Astrocyte of the spinal cord (primary cell): ENCODE results near the gene ESYT2.

Experiments
- DNase-seq: peaks from one replicate; pipeline ENCODE4 v3.0.0; 2011; ENCODE audit warnings: low read depth, low spot score
- H3K4me3 ChIP-seq: 2 replicates; pipeline ENCODE4 v1.5.1; 2011; ENCODE audit warnings: low read depth, mild to moderate bottlenecking, low read length, moderate library complexity
- CTCF ChIP-seq: IDR thresholded peaks from 2 replicates; pipeline ENCODE4 v1.5.1; 2012; ENCODE audit warnings: low read depth, mild to moderate bottlenecking, low read length, inconsistent platforms
- in situ Hi-C: cut with HindIII; loops from 2 replicates; pipeline ENCODE4 v1.10.0; 2017; ENCODE audit warnings: low sequenced_read_pairs

Gene ESYT2

DNA sequence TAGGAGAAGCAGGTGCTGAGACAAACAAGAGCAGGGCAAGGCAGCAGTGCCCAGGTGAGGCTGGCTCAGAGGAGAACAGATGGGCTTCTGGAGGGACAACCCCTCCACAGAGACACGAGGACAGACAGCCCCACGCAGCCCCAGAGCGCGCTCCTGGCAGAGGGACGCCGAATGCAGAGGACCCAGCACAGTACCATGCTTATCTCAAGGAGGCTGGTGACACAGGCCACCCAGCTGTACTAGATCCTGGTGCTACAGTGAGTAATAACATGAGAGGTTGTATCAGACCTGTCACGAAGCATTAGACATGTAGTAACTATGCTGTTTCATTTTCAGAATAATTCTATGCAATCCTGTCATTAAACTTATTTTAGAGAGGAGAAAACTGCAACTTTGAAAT lies 64.3 kb downstream of the ESYT2 start:
- in situ Hi-C loops = no loop called here
- DNase-seq = no peak
- no peak overlapping the region for H3K4me3 ChIP-seq
- TF ChIP-seq CTCF = no peak

DNA sequence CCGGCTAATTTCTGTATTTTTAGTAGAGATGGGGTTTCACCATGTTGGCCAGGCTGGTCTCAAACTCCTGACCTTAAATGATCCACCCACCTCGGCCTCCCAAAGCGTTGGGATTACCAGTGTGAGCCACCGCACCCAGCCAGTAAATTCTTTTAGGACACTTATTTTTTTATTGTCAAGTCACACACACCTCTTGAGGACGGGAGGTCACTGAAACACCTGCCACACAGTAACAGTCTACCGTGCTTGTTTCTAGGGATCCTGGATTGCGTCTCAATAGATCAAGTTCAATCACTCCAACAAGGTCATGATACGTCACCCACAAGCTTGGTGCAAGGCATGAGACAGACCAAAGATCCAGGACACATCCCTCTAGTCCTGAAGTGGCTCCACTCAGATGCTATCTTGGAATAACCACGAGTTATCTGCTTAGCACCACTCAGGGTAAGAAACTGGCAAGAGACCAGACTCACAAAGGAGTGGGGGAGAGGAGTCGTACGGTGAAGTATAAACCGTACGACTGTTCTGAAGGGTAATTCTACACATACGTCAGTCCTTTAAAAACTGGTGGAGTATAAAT lies 65.8 kb downstream of the ESYT2 start:
- in situ Hi-C loops = no loop called here
- no peak for TF ChIP-seq CTCF
- DNase-seq = no peak
- no peak overlapping the region for H3K4me3 ChIP-seq

DNA sequence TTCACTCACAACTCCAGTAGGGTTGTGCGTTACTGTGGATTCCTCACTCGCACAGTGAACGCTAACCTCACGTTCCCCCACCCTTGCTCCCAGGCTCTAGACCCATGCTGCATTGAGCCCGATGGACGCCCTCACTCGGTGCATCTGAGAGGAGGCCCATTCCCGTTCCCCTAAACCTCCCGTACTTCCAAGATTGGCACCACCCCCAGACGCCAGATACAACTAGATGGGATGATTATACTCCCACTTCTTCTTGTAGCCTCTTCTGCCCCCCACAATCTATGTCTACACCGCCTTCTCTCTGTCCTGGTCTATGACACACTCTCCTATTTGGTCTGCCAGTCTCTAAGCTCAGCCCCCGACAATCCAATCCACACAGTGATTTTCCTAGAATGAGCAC lies 67.4 kb downstream of the ESYT2 start:
- in situ Hi-C loops = no loop called here
- no peak for DNase-seq
- no peak overlapping the region for H3K4me3 ChIP-seq
- no peak for TF ChIP-seq CTCF

DNA sequence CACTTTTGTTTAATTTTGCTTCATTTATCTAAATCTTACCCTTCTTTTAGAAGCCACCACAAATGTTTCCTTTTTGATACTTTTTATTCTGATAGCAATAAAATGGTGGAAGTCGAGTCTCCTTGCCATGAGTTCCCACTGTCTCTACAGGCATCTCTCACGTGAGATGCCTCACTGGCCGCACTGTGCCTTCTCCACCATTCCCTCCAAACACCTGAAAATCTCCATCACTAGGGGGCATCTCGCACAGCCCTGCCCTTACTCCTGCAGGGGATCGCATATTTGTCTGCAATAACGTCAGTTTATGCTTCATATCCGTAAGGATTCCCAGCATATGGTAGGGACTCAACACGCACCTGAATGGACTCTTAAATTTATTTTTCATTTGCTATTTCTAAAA lies 68.4 kb downstream of the ESYT2 start:
- DNase-seq = no peak
- peak; percentile 35 for TF ChIP-seq CTCF
- H3K4me3 ChIP-seq = no peak overlapping the region
- in situ Hi-C loops = no loop called here

DNA sequence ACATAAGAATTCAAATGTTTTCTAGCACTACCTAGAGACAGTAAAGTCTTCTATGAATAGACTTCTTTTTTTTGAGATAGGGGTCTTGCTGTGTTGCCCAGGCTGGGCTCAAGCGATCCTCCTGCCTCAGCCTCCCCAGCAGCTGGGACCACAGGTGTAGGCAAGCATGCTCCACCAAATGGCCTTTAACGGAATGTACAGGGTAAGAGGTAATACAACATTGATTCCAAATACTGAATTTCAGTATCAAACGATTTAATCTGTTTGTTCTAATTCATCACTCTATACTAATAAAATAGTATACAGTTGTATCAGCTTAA lies 68.9 kb downstream of the ESYT2 start:
- H3K4me3 ChIP-seq = no peak overlapping the region
- in situ Hi-C loops = no loop called here
- DNase-seq = no peak
- no peak for TF ChIP-seq CTCF

- no peak for TF ChIP-seq CTCF
- H3K4me3 ChIP-seq = no peak overlapping the region
- no peak for DNase-seq
- in situ Hi-C loops = no loop called here
Measured at GRCh38 chr7:158759749-158760444, 69.4 kb downstream of the ESYT2 start.
